ENCODE data around the gene SPNS3.

GRCh38 chr17:4479982-4480751 lies 46.4 kb downstream of the SPNS3 start:
- TF ChIP-seq EZH2phosphoT487 (IDR thresholded peaks at IDR 0.05; ENCODE audit: borderline replicate concordance) (no peak), POLR2A (IDR thresholded peaks at IDR 0.05; ENCODE audit: borderline replicate concordance, extremely low read depth, insufficient read depth, insufficient read length) (no peak), CTCF (IDR thresholded peaks at IDR 0.05 in 2 of 3, conservative IDR thresholded peaks at IDR 0.05 in 1 of 3; ENCODE audit: borderline replicate concordance in 1 of 3, insufficient read depth in 1 of 3, low read depth in 2 of 3, low read length in 2 of 3) (no peak), EZH2 (IDR thresholded peaks at IDR 0.05) (no peak)

All from HCT116 (cell line).